Measurements from ENCODE around the gene PLEKHG4B.
A peak's percentile ranks its signal among the peaks of the same experiment; 100 is the strongest.

PLEKHG4B gene

GRCh38 chr5:136901-137300 lies 44.9 kb downstream of the PLEKHG4B start:
- peak; percentile 8 for DNase-seq (ENCODE audit: low spot score)

GRCh38 chr5:137741-138140 lies 45.8 kb downstream of the PLEKHG4B start:
- no peak for DNase-seq (ENCODE audit: low spot score)

GRCh38 chr5:138936-139335 lies 47.0 kb downstream of the PLEKHG4B start:
- DNase-seq (ENCODE audit: low spot score) = no peak

DNA sequence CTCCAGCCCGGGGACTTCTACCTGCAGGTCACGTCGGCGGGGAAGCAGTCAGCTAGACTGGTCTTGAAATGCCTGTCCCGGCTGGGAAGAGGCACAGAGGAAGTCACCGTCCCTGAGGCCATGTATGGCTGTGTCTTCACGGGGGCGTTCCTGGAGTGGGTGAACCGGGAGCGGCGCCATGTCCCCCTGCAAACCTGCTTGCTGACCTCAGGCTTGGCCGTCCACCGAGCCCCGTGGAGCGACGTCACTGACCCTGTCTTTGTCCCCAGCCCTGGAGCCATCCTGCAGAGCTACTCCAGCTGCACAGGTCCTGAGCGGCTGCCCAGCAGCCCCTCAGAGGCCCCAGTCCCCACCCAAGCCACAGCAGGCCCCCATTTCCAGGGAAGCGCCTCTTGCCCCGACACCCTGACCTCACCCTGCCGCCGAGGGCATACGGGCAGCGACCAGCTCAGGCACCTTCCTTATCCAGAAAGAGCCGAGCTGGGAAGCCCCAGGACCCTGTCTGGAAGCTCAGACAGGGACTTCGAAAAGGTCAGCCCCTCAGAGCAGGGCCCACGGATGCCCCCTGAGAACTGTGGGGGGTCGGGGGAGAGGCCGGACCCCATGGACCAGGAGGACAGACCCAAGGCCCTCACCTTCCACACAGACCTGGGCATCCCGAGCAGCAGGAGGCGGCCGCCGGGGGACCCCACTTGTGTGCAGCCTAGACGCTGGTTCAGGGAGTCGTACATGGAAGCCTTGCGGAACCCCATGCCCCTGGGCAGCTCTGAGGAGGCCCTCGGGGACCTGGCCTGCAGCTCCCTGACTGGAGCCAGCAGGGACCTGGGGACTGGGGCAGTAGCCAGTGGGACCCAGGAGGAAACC lies 47.8 kb downstream of the PLEKHG4B start:
- no peak for DNase-seq (ENCODE audit: low spot score)

- DNase-seq (ENCODE audit: low spot score) = no peak
These were observed 48.5 kb downstream of the PLEKHG4B start for GRCh38 chr5:140443-140829.

- DNase-seq (ENCODE audit: low spot score) = no peak
These were observed 49.2 kb downstream of the PLEKHG4B start for GRCh38 chr5:141211-141610.

- DNase-seq (ENCODE audit: low spot score) = no peak
These were observed 49.8 kb downstream of the PLEKHG4B start for GRCh38 chr5:141761-142160.

- no peak for DNase-seq (ENCODE audit: low spot score)
These were observed 50.4 kb downstream of the PLEKHG4B start for GRCh38 chr5:142246-142810.

GRCh38 chr5:143041-143440 lies 51.1 kb downstream of the PLEKHG4B start:
- DNase-seq (ENCODE audit: low spot score) = no peak

DNA sequence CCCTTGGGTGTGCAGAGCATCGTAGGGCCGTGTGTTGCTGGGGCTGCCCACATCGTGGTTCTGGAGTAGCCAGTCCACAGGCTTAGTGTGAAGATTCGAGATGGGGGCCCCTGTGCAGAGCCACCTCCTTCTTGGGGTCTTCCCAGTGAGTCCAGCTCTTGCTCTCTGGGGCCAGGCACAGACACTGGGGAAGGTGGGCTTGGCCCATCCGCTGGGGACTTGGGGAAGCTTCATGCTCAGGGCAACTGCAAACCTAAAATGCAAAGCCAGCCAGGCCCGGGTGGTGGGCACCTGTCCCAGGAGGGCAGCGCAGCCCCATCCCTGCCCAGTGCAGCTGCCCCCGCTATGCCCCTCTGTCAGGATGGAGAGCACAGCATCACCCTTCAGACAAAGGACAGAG lies 53.0 kb downstream of the PLEKHG4B start:
- no peak for DNase-seq (ENCODE audit: low spot score)

DNA sequence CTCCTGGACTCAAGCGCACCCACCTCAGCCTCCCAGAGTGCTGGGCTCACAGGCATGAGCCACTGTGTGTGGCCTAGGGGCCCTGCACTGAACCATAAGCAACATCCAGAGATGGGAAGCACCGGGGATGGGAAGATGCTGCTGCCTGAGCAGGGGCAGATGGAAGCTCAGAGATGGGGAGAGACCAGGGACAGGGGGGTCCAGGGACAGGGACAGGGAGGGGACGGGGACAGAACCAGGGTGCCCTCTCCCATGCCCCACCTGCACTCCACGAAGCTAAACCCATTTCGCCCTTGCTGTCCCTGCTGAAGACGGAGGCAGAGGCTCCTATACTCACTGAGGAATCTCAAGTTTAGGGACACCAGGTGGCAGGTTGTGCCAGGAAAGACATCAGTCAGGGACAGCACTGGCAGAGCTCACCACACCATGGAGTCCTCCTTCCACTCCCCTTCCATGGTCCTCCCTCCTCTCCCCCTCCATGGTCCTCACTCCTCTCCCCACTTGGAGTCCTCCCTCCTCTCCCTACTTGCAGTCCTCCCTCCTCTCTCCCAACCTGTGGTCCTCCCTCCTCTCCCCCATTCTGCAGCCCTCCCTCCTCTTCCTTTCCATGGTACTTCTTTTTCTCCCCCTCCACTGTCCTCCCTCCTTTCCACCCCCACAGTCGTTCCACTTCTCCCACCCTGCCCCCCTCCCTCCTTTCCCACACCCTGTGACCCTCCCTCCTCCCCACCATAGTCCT lies 53.8 kb downstream of the PLEKHG4B start:
- DNase-seq (ENCODE audit: low spot score) = no peak

- DNase-seq (ENCODE audit: low spot score) = no peak
These were observed 55.8 kb downstream of the PLEKHG4B start for GRCh38 chr5:147751-148150.

DNA sequence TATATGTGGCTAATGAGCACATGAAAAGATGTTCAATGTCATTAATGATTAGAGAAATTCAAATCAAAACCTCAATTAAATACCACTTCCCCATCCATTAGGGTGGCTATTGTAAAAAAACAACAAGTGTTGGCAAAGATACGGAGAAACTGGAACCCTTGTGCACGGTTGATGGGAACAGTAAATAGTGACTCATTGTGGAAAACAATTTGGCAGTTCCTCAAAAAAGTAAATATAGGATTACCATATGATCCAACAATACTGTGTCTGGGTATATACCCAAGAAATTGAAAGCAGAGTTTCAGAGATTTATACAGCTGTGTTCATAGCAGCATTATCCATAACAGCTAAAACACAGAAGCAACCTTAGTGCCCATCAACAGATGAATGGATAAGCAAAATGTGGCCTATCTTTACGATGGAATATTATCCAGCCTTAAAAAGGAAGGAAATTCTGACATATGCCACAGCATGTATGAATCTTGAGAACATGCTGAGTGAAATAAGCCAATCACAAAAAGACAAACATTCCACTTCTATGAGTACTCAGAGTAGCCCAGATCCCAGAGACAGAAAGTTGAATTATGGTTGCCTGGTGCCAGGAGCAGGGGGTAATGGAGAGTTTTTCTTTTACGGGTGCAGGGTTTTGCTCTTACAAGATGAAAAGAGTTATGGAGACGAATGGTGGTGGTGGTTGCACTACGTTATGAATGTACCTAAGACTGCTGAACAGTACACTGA lies 57.9 kb downstream of the PLEKHG4B start:
- no peak for DNase-seq (ENCODE audit: low spot score)

GRCh38 chr5:150746-151145 lies 58.8 kb downstream of the PLEKHG4B start:
- DNase-seq (ENCODE audit: low spot score) = no peak

GRCh38 chr5:152077-152476 lies 60.1 kb downstream of the PLEKHG4B start:
- no peak for DNase-seq (ENCODE audit: low spot score)

GRCh38 chr5:153256-153655 lies 61.3 kb downstream of the PLEKHG4B start:
- no peak for DNase-seq (ENCODE audit: low spot score)

DNA sequence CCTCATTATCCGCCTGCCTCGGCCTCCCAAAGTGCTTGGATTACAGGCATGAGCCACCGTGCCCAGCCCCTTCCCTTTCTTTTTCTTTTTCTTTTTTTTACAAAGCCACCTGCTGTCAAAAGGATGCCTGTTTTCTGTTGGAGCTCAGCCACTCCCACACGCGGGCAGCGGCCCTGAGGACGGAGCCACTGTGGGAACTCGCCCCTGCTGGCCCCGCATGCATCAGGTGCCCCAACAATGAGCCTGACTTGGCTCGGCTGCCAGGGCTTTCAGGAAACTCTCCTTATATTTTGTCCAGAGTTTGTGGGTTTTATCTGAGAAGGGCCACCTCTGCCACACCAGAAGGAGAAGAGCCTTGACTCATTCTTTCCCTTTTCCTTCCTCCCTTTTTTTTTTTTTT lies 62.3 kb downstream of the PLEKHG4B start:
- no peak for DNase-seq (ENCODE audit: low spot score)

GRCh38 chr5:154826-155225 lies 62.9 kb downstream of the PLEKHG4B start:
- no peak for DNase-seq (ENCODE audit: low spot score)

DNA sequence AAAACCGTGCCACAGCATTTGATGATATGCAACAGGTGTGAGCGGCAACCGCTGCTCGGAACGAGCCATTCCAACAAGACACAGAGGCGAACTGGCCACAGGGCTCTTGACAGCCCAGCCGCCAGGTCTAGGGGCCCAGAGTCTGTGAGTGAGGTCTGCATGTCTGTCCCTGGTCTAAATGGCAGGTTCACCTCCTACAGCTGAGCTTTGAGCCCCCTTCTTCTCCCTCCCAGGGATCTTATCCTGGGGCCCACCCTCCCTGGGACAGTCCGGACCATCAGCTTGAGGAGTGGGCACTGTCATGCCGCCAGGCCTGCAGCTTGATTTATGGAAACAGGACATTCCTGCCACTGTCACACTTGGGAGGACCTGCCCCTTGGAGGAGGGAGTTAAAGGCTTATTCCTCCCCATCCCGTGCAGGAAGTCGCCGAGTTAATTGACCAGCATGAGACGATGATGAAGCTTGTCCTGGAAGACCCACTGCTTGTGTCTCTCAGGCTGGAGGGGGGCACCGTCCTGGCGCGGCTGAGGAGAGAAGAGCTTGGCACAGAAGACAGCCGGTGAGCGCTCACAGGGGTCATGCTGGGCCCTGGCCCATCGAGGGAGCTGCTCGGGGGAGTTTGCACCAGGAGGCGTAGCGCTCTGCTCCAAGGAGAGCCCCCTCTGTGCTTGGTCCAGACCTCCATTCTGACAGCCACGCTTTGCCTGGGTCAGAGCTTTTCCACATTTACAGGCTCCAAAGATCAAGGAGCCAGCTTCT lies 63.9 kb downstream of the PLEKHG4B start:
- no peak for DNase-seq (ENCODE audit: low spot score)

GRCh38 chr5:156411-157072 lies 64.6 kb downstream of the PLEKHG4B start:
- no peak for DNase-seq (ENCODE audit: low spot score)

DNA sequence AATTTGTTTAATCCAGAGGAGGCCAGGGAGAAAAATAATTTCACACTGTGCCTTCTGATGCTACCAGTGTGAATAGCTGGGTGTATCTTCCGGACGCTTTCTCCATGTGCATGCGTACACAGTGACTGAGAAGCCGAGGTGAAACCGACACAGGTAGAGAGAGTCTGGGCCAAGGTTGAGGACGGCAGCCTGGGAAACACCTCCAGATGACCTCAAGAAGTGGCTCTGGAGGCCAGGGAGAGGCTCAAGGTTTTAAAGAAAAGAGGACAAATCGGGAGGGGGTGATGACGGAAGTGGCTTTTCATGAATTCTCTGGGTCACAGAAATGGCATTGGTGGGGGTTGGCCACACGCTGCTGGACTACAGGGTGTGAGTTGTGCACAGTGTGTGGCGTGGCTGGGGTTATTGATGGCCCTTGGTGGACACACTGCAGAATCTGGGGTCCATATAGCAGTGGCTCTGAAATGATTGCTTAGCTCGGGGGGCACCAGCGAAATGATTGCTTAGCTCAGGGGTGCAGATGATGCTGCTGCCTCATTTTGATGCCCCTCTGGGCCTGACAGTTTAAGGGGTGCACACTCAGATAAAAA lies 65.3 kb downstream of the PLEKHG4B start:
- DNase-seq (ENCODE audit: low spot score) = no peak

All from COLO829 (cell line).